22Rv1 (cell line): ENCODE data around the gene ANKRD66.

Experiments
- CTCF ChIP-seq: fragments of 450-650 bp; IDR thresholded peaks from 2 replicates; pipeline ENCODE4 v1.5.1; 2017; ENCODE audit warnings: mild to moderate bottlenecking
- ZFX ChIP-seq: fragments of 450-650 bp; IDR thresholded peaks from 2 replicates; pipeline ENCODE4 v1.6.1; 2017; ENCODE audit warnings: antibody characterized with exemption, borderline replicate concordance

- TF ChIP-seq CTCF (no peak), ZFX (no peak)
Observed at GRCh38 chr6:46758960-46759753, 12.4 kb downstream of the ANKRD66 start.
